PC-3 (cell line): ENCODE data around the gene GPX4. TPM values are rescaled to one million over a fixed set of nuclear protein-coding genes. Genes with fewer than 3 reads are reported as not detected.
"Not testable (repeated sequence)": the region's sequence is repeated elsewhere in the genome, so short reads cannot be mapped to it uniquely, and the experiment has no call there.

ENCODE experiments used
- ATAC-seq: fragments of 200-7000 bp; cut with Tn5 transposase; 2 replicates; pipeline ENCODE4 v1.9.1; 2020; ENCODE audit warnings: mild to moderate bottlenecking, moderate library complexity
- BruUV-seq: library from RNA; stranded (reverse); fragments of 400-500 nt; replicated peaks from 2 replicates; lab custom pipeline; 2021; lab: Mats Ljungman, UMichigan
- CTCF ChIA-PET: fragments of 300-600 bp; sonication (Branson Sonifier 250); formaldehyde crosslinking; loops from one replicate; lab custom pipeline; 2022; ENCODE audit warnings: antibody characterized with exemption; lab: Charles Lee
- POLR2A ChIA-PET: fragments of 300-600 bp; sonication (Branson Sonifier 250); formaldehyde crosslinking; loops from one replicate; lab custom pipeline; 2022; ENCODE audit warnings: antibody characterized with exemption; ENCODE audit not compliant: unreplicated experiment; lab: Charles Lee
- DNase-seq: peaks from one replicate; pipeline ENCODE4 v3.0.0-alpha.2; 2015
- H2AFZ ChIP-seq: fragments of 300-600 bp; sonication (generic); 2 replicates; pipeline ENCODE4 v1.6.0; 2016; ENCODE audit warnings: antibody characterized with exemption, low read length
- H3F3A ChIP-seq: fragments of 300-600 bp; sonication (generic); one replicate; pipeline ENCODE4 v1.6.0; 2017; ENCODE audit warnings: antibody characterized with exemption, low read length, control low read depth, mild to moderate bottlenecking; ENCODE audit not compliant: unreplicated experiment
- H3K27ac ChIP-seq: fragments of 300-600 bp; sonication (generic); 2 replicates; pipeline ENCODE4 v1.5.1; 2016; ENCODE audit warnings: mild to moderate bottlenecking, low read length
- H3K27me3 ChIP-seq: fragments of 300-600 bp; sonication (generic); 2 replicates; pipeline ENCODE4 v1.6.1; 2016; ENCODE audit warnings: low read length, mixed read lengths
- H3K36me3 ChIP-seq: fragments of 300-600 bp; sonication (generic); 2 replicates; pipeline ENCODE4 v1.6.1; 2016; ENCODE audit warnings: low read depth, mixed run types, low read length, mixed read lengths
- H3K4me1 ChIP-seq: fragments of 300-600 bp; sonication (generic); 2 replicates; pipeline ENCODE4 v1.5.1; 2016; ENCODE audit warnings: low read length; ENCODE audit not compliant: insufficient read depth
- H3K4me2 ChIP-seq: fragments of 300-600 bp; sonication (generic); 2 replicates; pipeline ENCODE4 v1.6.0; 2016; ENCODE audit warnings: low read length
- H3K4me3 ChIP-seq: fragments of 300-600 bp; sonication (generic); 2 replicates; pipeline ENCODE4 v1.5.1; 2016; ENCODE audit warnings: mild to moderate bottlenecking, low read length, mixed read lengths
- H3K79me2 ChIP-seq: fragments of 300-600 bp; sonication (generic); 2 replicates; pipeline ENCODE4 v1.6.1; 2017; ENCODE audit warnings: low read length, mixed read lengths
- H3K9ac ChIP-seq: fragments of 300-600 bp; sonication (generic); 2 replicates; pipeline ENCODE4 v1.6.0; 2016; ENCODE audit warnings: mild to moderate bottlenecking, low read length
- H3K9me2 ChIP-seq: fragments of 300-600 bp; sonication (generic); replicated peaks from 2 replicates; pipeline ENCODE4 v1.6.1; 2016; ENCODE audit warnings: mixed run types, low read length, mixed read lengths
- H3K9me3 ChIP-seq: fragments of 300-600 bp; sonication (generic); 2 replicates; pipeline ENCODE4 v1.6.1; 2016; ENCODE audit warnings: low read length, mixed read lengths
- H4K20me1 ChIP-seq: fragments of 300-600 bp; sonication (generic); 2 replicates; pipeline ENCODE4 v1.6.1; 2016; ENCODE audit warnings: low read length, mixed read lengths
- EZH2 ChIP-seq: fragments of 300-600 bp; sonication (generic); IDR thresholded peaks from one replicate; pipeline ENCODE4 v1.6.1; 2017; ENCODE audit warnings: antibody characterized with exemption, mild to moderate bottlenecking, low read length; ENCODE audit not compliant: unreplicated experiment
- EZH2phosphoT487 ChIP-seq: fragments of 300-600 bp; sonication (generic); IDR thresholded peaks from 2 replicates; pipeline ENCODE4 v1.6.1; 2018; ENCODE audit warnings: mild to moderate bottlenecking, antibody characterized with exemption, low read length, borderline replicate concordance
- intact Hi-C: fragments of 100-400 bp; cut with micrococcal nuclease; formaldehyde crosslinking; loops from 2 replicates; pipeline ENCODE4 v1.9.0; 2023
- total RNA-seq: library from RNA; depleted of rRNA; stranded (reverse); fragments of >200 nt; gene quantifications from 2 replicates; pipeline ENCODE4 v1.2.3, GENCODE V29; 2014
- TF ChIP-seq, protein P1 (sequence below): fragments of 300-600 bp; sonication (generic); conservative IDR thresholded peaks from 2 replicates; pipeline ENCODE4 v1.5.1; 2017; ENCODE audit warnings: antibody characterized with exemption, low read depth, mild to moderate bottlenecking, low read length

Gene GPX4
- total RNA-seq, 1 experiment from 2014 or later = 644 TPM

DNA sequence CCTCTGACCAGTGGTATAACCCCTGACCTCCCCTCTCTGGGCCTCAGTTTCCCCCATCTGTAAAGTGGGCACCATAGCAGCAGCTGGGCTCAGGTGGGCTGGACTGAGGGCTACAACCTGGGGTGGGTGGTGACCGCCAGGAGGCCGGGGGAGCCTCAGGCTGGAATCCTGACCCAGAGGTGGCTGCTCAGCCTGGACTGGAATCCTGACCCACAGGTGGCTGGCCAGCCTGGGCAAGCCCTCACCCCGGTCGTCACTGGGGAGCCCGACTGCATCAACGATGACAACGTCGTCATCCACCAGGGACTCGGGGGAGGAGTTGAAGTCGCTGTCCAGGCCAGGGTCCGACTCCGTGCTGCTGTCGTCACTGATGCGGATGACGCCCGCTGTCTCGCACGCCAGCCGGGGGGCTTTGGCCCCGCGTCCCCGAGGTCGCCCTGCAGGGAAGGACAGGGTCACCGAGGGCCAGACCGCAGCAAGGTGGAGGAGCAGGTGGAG is 10.2 kb downstream of the GPX4 start:
- intact Hi-C loops = loop anchor here (5.0 kb wide), 1 partner anchor 78 kb away; no protein-coding TSS in a partner anchor
- H3K4me2 ChIP-seq = no peak overlapping the region

DNA sequence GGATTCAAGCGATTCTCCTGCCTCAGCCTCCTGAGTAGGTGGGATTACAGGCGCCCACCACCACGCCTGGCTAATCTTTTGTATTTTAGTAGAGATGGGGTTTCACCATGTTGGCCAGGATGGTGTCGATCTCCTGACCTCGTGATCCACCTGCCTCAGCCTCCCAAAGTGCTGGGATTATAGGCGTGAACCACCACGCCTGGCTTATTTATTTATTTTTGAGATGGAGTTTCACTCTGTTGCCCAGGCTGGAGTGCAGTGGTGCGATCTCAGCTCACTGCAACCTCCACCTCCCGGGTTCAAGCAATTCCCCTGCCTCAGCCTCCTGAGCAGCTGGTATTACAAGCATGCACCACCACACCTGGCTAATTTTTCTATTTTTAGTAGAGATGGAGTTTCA is 10.9 kb downstream of the GPX4 start:
- H4K20me1 ChIP-seq, H3K36me3 ChIP-seq, DNase-seq, H3K4me1 ChIP-seq, H3K27ac ChIP-seq, ATAC-seq, BruUV-seq, H3K27me3 ChIP-seq, H3F3A ChIP-seq, H3K79me2 ChIP-seq, H3K4me3 ChIP-seq, H3K9ac ChIP-seq, CTCF ChIA-PET, H2AFZ ChIP-seq, H3K9me2 ChIP-seq, POLR2A ChIA-PET, H3K4me2 ChIP-seq, H3K9me3 ChIP-seq: not testable (repeated sequence)
- intact Hi-C loops = loop anchor here (5.0 kb wide), 1 partner anchor 78 kb away; no protein-coding TSS in a partner anchor

More for the DNA sequence above, 10.2 kb downstream of the GPX4 start:
- no peaks in the 10 kb centered on the region for H3K27me3 ChIP-seq
- H3K4me3 ChIP-seq = no peak overlapping the region
- H4K20me1 ChIP-seq = no peaks in the 10 kb centered on the region
- H3K9me3 ChIP-seq = no peaks in the 10 kb centered on the region
- TF ChIP-seq, protein P1, sequence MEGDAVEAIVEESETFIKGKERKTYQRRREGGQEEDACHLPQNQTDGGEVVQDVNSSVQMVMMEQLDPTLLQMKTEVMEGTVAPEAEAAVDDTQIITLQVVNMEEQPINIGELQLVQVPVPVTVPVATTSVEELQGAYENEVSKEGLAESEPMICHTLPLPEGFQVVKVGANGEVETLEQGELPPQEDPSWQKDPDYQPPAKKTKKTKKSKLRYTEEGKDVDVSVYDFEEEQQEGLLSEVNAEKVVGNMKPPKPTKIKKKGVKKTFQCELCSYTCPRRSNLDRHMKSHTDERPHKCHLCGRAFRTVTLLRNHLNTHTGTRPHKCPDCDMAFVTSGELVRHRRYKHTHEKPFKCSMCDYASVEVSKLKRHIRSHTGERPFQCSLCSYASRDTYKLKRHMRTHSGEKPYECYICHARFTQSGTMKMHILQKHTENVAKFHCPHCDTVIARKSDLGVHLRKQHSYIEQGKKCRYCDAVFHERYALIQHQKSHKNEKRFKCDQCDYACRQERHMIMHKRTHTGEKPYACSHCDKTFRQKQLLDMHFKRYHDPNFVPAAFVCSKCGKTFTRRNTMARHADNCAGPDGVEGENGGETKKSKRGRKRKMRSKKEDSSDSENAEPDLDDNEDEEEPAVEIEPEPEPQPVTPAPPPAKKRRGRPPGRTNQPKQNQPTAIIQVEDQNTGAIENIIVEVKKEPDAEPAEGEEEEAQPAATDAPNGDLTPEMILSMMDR = no peak
- TF ChIP-seq EZH2phosphoT487 = no peak
- no peak for TF ChIP-seq EZH2
- no peak overlapping the region for H3K27ac ChIP-seq
- H3K36me3 ChIP-seq = no peaks in the 10 kb centered on the region; the same call in 1 of the 2 replicates
- no peak overlapping the region for H2AFZ ChIP-seq
- no peak overlapping the region for H3K9ac ChIP-seq
- H3F3A ChIP-seq = no peaks in the 10 kb centered on the region
- ChIA-PET CTCF (interaction anchor here (0.6 kb wide), 1 partner anchor 10 kb away, joined by 5 read pairs; no protein-coding TSS in a partner anchor), POLR2A (no interaction called here)
- BruUV-seq = no TSS peak
- no peaks in the 10 kb centered on the region for H3K9me2 ChIP-seq
- no peak for ATAC-seq
- H3K79me2 ChIP-seq = no peaks in the 10 kb centered on the region
- DNase-seq = no peak
- H3K4me1 ChIP-seq = no peaks in the 10 kb centered on the region

DNA sequence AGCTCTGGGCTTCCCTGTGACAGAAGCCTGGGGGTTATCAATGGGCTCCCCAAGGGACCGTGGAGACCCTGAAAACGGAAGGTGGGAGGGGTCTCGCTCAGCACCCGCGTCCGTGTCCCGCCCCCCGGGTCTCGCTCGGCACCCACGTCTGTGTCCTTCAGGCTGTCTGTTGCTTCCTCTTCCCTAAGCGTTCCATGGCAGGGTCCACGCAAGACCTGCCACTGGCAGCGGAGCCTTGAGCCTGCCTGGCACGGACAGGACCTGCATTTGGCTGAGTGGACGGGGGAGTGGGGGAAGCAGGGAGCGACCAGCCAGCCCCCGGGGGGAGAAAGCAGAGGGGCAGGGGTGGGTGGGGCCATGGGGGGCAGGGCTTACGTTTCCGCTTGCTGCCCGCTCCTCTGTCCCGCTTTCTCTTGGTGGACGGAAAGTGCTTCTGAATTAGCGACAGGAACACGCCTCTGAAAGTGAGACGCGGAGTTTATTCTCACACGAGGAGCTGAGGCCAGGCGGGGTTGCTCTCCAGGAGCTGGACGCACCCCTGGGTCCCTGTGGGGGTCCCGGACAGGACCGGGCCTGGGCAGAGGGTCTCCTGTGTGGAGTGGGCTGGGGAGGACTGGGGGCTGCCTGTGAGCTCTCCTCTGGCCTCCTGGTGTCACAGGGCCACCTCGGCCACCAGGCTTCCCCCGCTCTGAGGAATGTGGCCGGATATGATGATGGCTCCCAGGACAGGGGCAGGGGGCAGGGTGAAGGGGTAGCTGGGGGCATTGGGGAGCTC is 12.0 kb downstream of the GPX4 start:
- intact Hi-C loops = no loop called here
- no peaks in the 10 kb centered on the region for H3K4me1 ChIP-seq

More for the DNA sequence above, 12.0 kb downstream of the GPX4 start:
- H3K9me2 ChIP-seq = no peaks in the 10 kb centered on the region
- TF ChIP-seq EZH2phosphoT487 (no peak), EZH2 (no peak)
- TF ChIP-seq, protein P1 = no peak
- POLR2A ChIA-PET = no interaction called here
- no peaks in the 10 kb centered on the region for H3F3A ChIP-seq
- CTCF ChIA-PET = no interaction called here
- no peaks in the 10 kb centered on the region for H3K79me2 ChIP-seq
- H3K36me3 ChIP-seq = no peaks in the 10 kb centered on the region; the same call in 1 of the 2 replicates
- no peaks in the 10 kb centered on the region for H3K9me3 ChIP-seq
- no peak overlapping the region for H3K9ac ChIP-seq
- H3K4me2 ChIP-seq = no peak overlapping the region
- ATAC-seq (no peak), DNase-seq (no peak)
- no peaks in the 10 kb centered on the region for H4K20me1 ChIP-seq
- no peak overlapping the region for H2AFZ ChIP-seq
- no peaks in the 10 kb centered on the region for H3K27me3 ChIP-seq
- no peak overlapping the region for H3K27ac ChIP-seq
- H3K4me3 ChIP-seq = no peak overlapping the region
- no TSS peak for BruUV-seq
